Stimulated activated CD8-positive, alpha-beta memory T cell treated with anti-CD3 and anti-CD28 coated beads, Interleukin-12 subunit alpha, Interleukin-12 subunit beta, amount 100 ng/mL, for 24 hours (primary cell): ENCODE measurements around the gene DCT.

Source experiments
- DNase-seq: peaks from one replicate; pipeline ENCODE4 v3.0.0-alpha.2; 2020; ENCODE audit errors: extremely low read depth

Gene DCT

GRCh38 chr13:94395860-94396259 lies 83.6 kb downstream of the DCT start:
- DNase-seq = no peak

GRCh38 chr13:94394723-94395122 lies 84.8 kb downstream of the DCT start:
- no peak for DNase-seq

- DNase-seq = no peak
Observed at GRCh38 chr13:94390881-94391280, 88.6 kb downstream of the DCT start.

- DNase-seq = no peak
Observed at GRCh38 chr13:94389604-94390351, 89.7 kb downstream of the DCT start.

- DNase-seq = no peak
Observed at GRCh38 chr13:94387047-94387446, 92.4 kb downstream of the DCT start.
